Prostate gland (tissue), 2 donors: Measurements from ENCODE around the gene FBXW8.

ENCODE experiments used
- CTCF ChIP-seq, 4 experiments: fragments of 200-600 bp in 2 of 4; fragments of 450-650 bp in 2 of 4; sonication (generic) in 2 of 4; IDR thresholded peaks; 1 replicate in 3 of 4; 2 replicates in 1 of 4; pipeline ENCODE4 v1.5.1; 2016 to 2019; ENCODE audit warnings: antibody characterized with exemption in 4 of 4, mild to moderate bottlenecking in 2 of 4, moderate library complexity in 2 of 4
- POLR2A ChIP-seq: fragments of 450-650 bp; IDR thresholded peaks from one replicate; pipeline ENCODE4 v1.6.1; 2016; ENCODE audit warnings: antibody characterized with exemption, mild to moderate bottlenecking
- POLR2AphosphoS5 ChIP-seq: sonication (generic); formaldehyde crosslinking; IDR thresholded peaks from one replicate; pipeline ENCODE4 v1.6.1; 2017; ENCODE audit warnings: antibody characterized with exemption

- TF ChIP-seq POLR2A: no peak
- TF ChIP-seq CTCF (IDR thresholded peaks at IDR 0.05): peak; percentile 77 to 97 (median 96)
- TF ChIP-seq POLR2AphosphoS5: peak; percentile 68
Observed at GRCh38 chr12:117025481-117026151, 114.9 kb downstream of the FBXW8 start.
